Measurements from ENCODE around the gene COG8.
"Not testable (repeated sequence)": the region's sequence is repeated elsewhere in the genome, so short reads cannot be mapped to it uniquely, and the experiment has no call there.

The COG8 gene

GRCh38 chr16:69318177-69318910 lies 21.0 kb downstream of the COG8 start:
- DNase-seq, result no peak

GRCh38 chr16:69316595-69317034 lies 22.7 kb downstream of the COG8 start:
- DNase-seq, result no peak

GRCh38 chr16:69315486-69316311 lies 23.7 kb downstream of the COG8 start:
- no peak for DNase-seq

- DNase-seq, result no peak
Measured at GRCh38 chr16:69314534-69314933, 24.8 kb downstream of the COG8 start.

- DNase-seq, result no peak
Measured at GRCh38 chr16:69313469-69313868, 25.9 kb downstream of the COG8 start.

GRCh38 chr16:69311533-69312387 lies 27.6 kb downstream of the COG8 start:
- no peak for DNase-seq

GRCh38 chr16:69310653-69311532 lies 28.5 kb downstream of the COG8 start, which contains the start of gene VPS4A:
VPS4A (plus strand) TSS chr16:69311350; CDS start chr16:69311512, 162 bp downstream.
- peak; percentile 88 for DNase-seq

- no peak for DNase-seq
Measured at GRCh38 chr16:69309316-69309715, 30.0 kb downstream of the COG8 start.

- DNase-seq, result no peak
Measured at GRCh38 chr16:69307856-69308255, 31.5 kb downstream of the COG8 start.

- no peak for DNase-seq
Measured at GRCh38 chr16:69307091-69307490, 32.3 kb downstream of the COG8 start.

GRCh38 chr16:69306031-69306430 lies 33.3 kb downstream of the COG8 start:
- no peak for DNase-seq

GRCh38 chr16:69302301-69302700 lies 37.1 kb downstream of the COG8 start:
- DNase-seq, result no peak

- DNase-seq, result no peak
Measured at GRCh38 chr16:69301861-69302260, 37.5 kb downstream of the COG8 start.

- DNase-seq, result no peak
Measured at GRCh38 chr16:69301187-69301586, 38.2 kb downstream of the COG8 start.

- DNase-seq, result no peak
Measured at GRCh38 chr16:69298261-69298660, 41.1 kb downstream of the COG8 start.

GRCh38 chr16:69296771-69297170 lies 42.6 kb downstream of the COG8 start:
- not testable (repeated sequence) for DNase-seq

- DNase-seq, result no peak
Measured at GRCh38 chr16:69294051-69294450, 45.3 kb downstream of the COG8 start.

- no peak for DNase-seq
Measured at GRCh38 chr16:69293401-69293800, 46.0 kb downstream of the COG8 start.

- not testable (repeated sequence) for DNase-seq
Measured at GRCh38 chr16:69291657-69292056, 47.7 kb downstream of the COG8 start.

- DNase-seq, result peak; percentile 15
Measured at GRCh38 chr16:69286941-69287713, 52.2 kb downstream of the COG8 start.

- no peak for DNase-seq
Measured at GRCh38 chr16:69285240-69285639, 54.1 kb downstream of the COG8 start.
